Endometrium (tissue), 2 donors: ENCODE data around the gene ADM.

ENCODE experiments used
- FAIRE-seq: peaks from 2 replicates; lab custom pipeline; 2012; peaks lifted over from hg19 to GRCh38; lab: Jason Lieb, UNC
- donor health status: control.
- donor health status: control.

The ADM gene

GRCh38 chr11:10289765-10290380 lies 15.0 kb upstream of the ADM start:
- no peak for FAIRE-seq

- no peak for FAIRE-seq
Observed at GRCh38 chr11:10291801-10292638, 12.9 kb upstream of the ADM start.

GRCh38 chr11:10293423-10294289 lies 11.2 kb upstream of the ADM start, which contains the start of gene SBF2:
Gene SBF2 (minus strand): TSS chr11:10294219. CDS start chr11:10294069, 150 bp downstream.
- no peak for FAIRE-seq

GRCh38 chr11:10294290-10294953 lies 10.5 kb upstream of the ADM start:
- FAIRE-seq = no peak

- no peak for FAIRE-seq
Observed at GRCh38 chr11:10295064-10295901, 9.6 kb upstream of the ADM start.

GRCh38 chr11:10298342-10298741 lies 6.5 kb upstream of the ADM start:
- FAIRE-seq = no peak

GRCh38 chr11:10301656-10302358 lies 3.1 kb upstream of the ADM start:
- FAIRE-seq = no peak

- FAIRE-seq = no peak
Observed at GRCh38 chr11:10302359-10302743, 2.5 kb upstream of the ADM start.

- FAIRE-seq = no peak
Observed at GRCh38 chr11:10302744-10303557, 1.9 kb upstream of the ADM start.

GRCh38 chr11:10303558-10304363 lies 1.1 kb upstream of the ADM start:
- FAIRE-seq = no peak

- FAIRE-seq = no peak
Observed at GRCh38 chr11:10305262-10305963, 540 bp downstream of the ADM start.

GRCh38 chr11:10305964-10306918 lies 1.4 kb downstream of the ADM start:
- FAIRE-seq = no peak

- no peak for FAIRE-seq
Observed at GRCh38 chr11:10307022-10307399, 2.1 kb downstream of the ADM start.

- FAIRE-seq = no peak
Observed at GRCh38 chr11:10307400-10308200, 2.7 kb downstream of the ADM start.

GRCh38 chr11:10308201-10308954 lies 3.5 kb downstream of the ADM start:
- no peak for FAIRE-seq
